H1 (cell line): ENCODE data around the gene NUP107. TPM values are rescaled to one million over a fixed set of nuclear protein-coding genes. Genes with fewer than 3 reads are reported as not detected.

Experiments used
- MAFK ChIP-seq: IDR thresholded peaks from 2 replicates; pipeline ENCODE4 v1.6.1; 2012; ENCODE audit warnings: low read depth, mild to moderate bottlenecking, improper control_type of control experiment, low read length
- RNF2 ChIP-seq: fragments of 200-900, 300-1000 bp; sonication (generic); IDR thresholded peaks from 2 replicates; pipeline ENCODE4 v1.7.1; 2016; ENCODE audit warnings: borderline replicate concordance, low read depth, mild to moderate bottlenecking, antibody characterized with exemption, low read length; ENCODE audit not compliant: poor library complexity, severe bottlenecking; ENCODE audit errors: missing control alignments
- SRF ChIP-seq: IDR thresholded peaks from 2 replicates; pipeline ENCODE4 v1.6.1; 2011; ENCODE audit warnings: mild to moderate bottlenecking, low read depth, low read length, moderate library complexity
- ZNF274 ChIP-seq: IDR thresholded peaks from 2 replicates; pipeline ENCODE4 v1.7.0; 2012; ENCODE audit warnings: low read length, borderline replicate concordance; ENCODE audit errors: extremely low read depth
- polyA plus RNA-seq, 7 experiments: library from polyadenylated mRNA; depleted of rRNA in 3 of 7; stranded (reverse) in 5 of 7; unstranded in 2 of 7; fragments of >200 nt in 5 of 7; fragments of 200-250 nt in 2 of 7; gene quantifications; 1 replicate in 5 of 7; 2 replicates in 1 of 7; 4 replicates in 1 of 7; pipeline versions ENCODE4 v1.2.1 to v1.2.3, GENCODE V29; 2011 to 2013; ENCODE audit warnings: missing spikeins in 2 of 7, mixed read lengths in 2 of 7
- total RNA-seq: library from RNA; stranded (reverse); fragmentation: NEBNext Ultra II Directional; extraction: Animal tissue kit (Norgen Biotek cat#: 25700); gene quantifications from 2 replicates; pipeline ENCODE4 v1.2.1, GENCODE V29; 2021

NUP107 gene
- total and polyA plus RNA-seq, 2 of the 8 experiments (the other 6 are each of a cell fraction or from before 2014, with no cell fraction given) = 46.1 to 141 TPM

DNA sequence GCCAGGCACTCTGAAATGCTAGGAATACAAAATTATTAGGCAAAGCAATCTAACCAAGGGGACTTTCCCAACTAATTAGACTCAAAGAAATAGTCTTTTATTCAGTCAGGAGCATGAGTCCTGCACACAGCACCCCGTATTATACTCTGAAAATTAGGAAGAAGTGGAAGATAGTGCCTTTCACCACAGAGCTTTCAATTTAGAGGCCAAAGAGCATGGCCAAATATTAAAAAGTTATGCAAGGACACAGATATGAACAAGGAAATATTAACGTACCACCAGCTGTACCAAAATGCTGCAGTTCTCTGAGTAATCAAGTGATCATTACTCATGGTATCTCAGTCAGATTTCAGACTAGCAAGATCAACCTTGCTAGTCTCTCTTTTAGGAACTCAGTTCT, 98.6 kb downstream of the NUP107 start (continued):
- TF ChIP-seq RNF2 = no peak
- TF ChIP-seq SRF = no peak
- no peak for TF ChIP-seq ZNF274
- TF ChIP-seq MAFK = no peak
